Liver (tissue), 9 donors: ENCODE data around the gene MYMK. TPM values are rescaled to one million over a fixed set of nuclear protein-coding genes. Genes with fewer than 3 reads are reported as not detected.

Experiments used
- DNase-seq: peaks from one replicate; pipeline ENCODE4 v3.0.0-alpha.2; 2017; ENCODE audit warnings: low spot score
- H3K27ac ChIP-seq, 2 donors: one replicate each; pipeline ENCODE4 v1.7.0; 2013; ENCODE audit warnings: inconsistent platforms in 2 of 2, low read length in 2 of 2, control low read depth in 1 of 2, low read depth in 1 of 2, mild to moderate bottlenecking in 1 of 2
- H3K27me3 ChIP-seq, 4 donors: one replicate each; pipeline versions ENCODE4 v1.6.1 to v1.7.0; 2013; ENCODE audit warnings: low read length in 3 of 4, inconsistent platforms in 1 of 4, mild to moderate bottlenecking in 1 of 4, moderate library complexity in 1 of 4; ENCODE audit not compliant: control insufficient read depth in 4 of 4, insufficient read depth in 4 of 4
- H3K36me3 ChIP-seq, 4 donors: one replicate each; pipeline versions ENCODE4 v1.6.1 to v1.7.0; 2013; ENCODE audit warnings: low read length in 3 of 4, mild to moderate bottlenecking in 3 of 4, low read depth in 1 of 4, moderate library complexity in 1 of 4; ENCODE audit not compliant: control insufficient read depth in 4 of 4, insufficient read depth in 3 of 4
- H3K4me1 ChIP-seq, 4 donors: one replicate each; pipeline versions ENCODE4 v1.6.1 to v1.7.0; 2013; ENCODE audit warnings: low read length in 3 of 4, mild to moderate bottlenecking in 3 of 4, moderate library complexity in 1 of 4; ENCODE audit not compliant: control insufficient read depth in 4 of 4, insufficient read depth in 4 of 4
- H3K4me3 ChIP-seq, 3 donors: one replicate each; pipeline versions ENCODE4 v1.6.1 to v1.7.0; 2013; ENCODE audit warnings: low read length in 3 of 3, control low read depth in 1 of 3, low read depth in 1 of 3, mild to moderate bottlenecking in 1 of 3
- H3K9ac ChIP-seq, 2 donors: one replicate each; pipeline ENCODE4 v1.7.0; 2013; ENCODE audit warnings: low read length in 2 of 2, mild to moderate bottlenecking in 2 of 2, moderate library complexity in 2 of 2, control low read depth in 1 of 2, low read depth in 1 of 2
- H3K9me3 ChIP-seq, 4 donors: one replicate each; pipeline versions ENCODE4 v1.6.1 to v1.7.0; 2013; ENCODE audit warnings: low read length in 3 of 4; ENCODE audit not compliant: control insufficient read depth in 4 of 4
- EGR1 ChIP-seq, 2 donors: IDR thresholded peaks; 2 replicates each; pipeline ENCODE4 v1.6.1; 2016 to 2018; ENCODE audit warnings: antibody characterized with exemption in 2 of 2, low read depth in 2 of 2
- FOXA1 ChIP-seq: IDR thresholded peaks from 2 replicates; pipeline ENCODE4 v1.6.1; 2016; ENCODE audit warnings: antibody characterized with exemption
- FOXA2 ChIP-seq: IDR thresholded peaks from 2 replicates; pipeline ENCODE4 v1.6.1; 2016; ENCODE audit warnings: antibody characterized with exemption
- GABPA ChIP-seq, 2 donors: IDR thresholded peaks in 1 of 2; conservative IDR thresholded peaks in 1 of 2; 2 replicates each; pipeline ENCODE4 v1.6.1; 2016; ENCODE audit warnings: antibody characterized with exemption in 2 of 2, mild to moderate bottlenecking in 1 of 2, moderate library complexity in 1 of 2
- HNF4A ChIP-seq, 2 donors: conservative IDR thresholded peaks; 2 replicates each; pipeline ENCODE4 v1.6.1; 2016; ENCODE audit warnings: antibody characterized with exemption in 2 of 2, mild to moderate bottlenecking in 2 of 2
- HNF4G ChIP-seq: IDR thresholded peaks from 2 replicates; pipeline ENCODE4 v1.6.1; 2016; ENCODE audit warnings: antibody characterized with exemption
- JUND ChIP-seq, 2 donors: IDR thresholded peaks; 2 replicates each; pipeline ENCODE4 v1.6.1; 2016; ENCODE audit warnings: antibody characterized with exemption in 2 of 2
- NR2F2 ChIP-seq: IDR thresholded peaks from 2 replicates; pipeline ENCODE4 v1.6.1; 2016; ENCODE audit warnings: antibody characterized with exemption
- RAD21 ChIP-seq, 2 donors: IDR thresholded peaks; 2 replicates each; pipeline ENCODE4 v1.6.1; 2016; ENCODE audit warnings: antibody characterized with exemption in 2 of 2, mild to moderate bottlenecking in 2 of 2
- RXRA ChIP-seq, 2 donors: IDR thresholded peaks; 2 replicates each; pipeline ENCODE4 v1.6.1; 2017 to 2018; ENCODE audit warnings: antibody characterized with exemption in 2 of 2, mild to moderate bottlenecking in 1 of 2
- SP1 ChIP-seq: IDR thresholded peaks from 2 replicates; pipeline ENCODE4 v1.6.1; 2018; ENCODE audit warnings: antibody characterized with exemption, mild to moderate bottlenecking
- TAF1 ChIP-seq: conservative IDR thresholded peaks from 2 replicates; pipeline ENCODE4 v1.6.1; 2016; ENCODE audit warnings: antibody characterized with exemption, mild to moderate bottlenecking
- YY1 ChIP-seq: IDR thresholded peaks from 2 replicates; pipeline ENCODE4 v1.6.1; 2016; ENCODE audit warnings: antibody characterized with exemption, mild to moderate bottlenecking
- WGBS: extraction: QIAGEN DNeasy Blood & Tissue Kit; methylation state at CpG from one replicate; pipeline ENCODE4 v1.1.7; 2013; 5-methylcytosine and 5-hydroxymethylcytosine counted together
- polyA plus RNA-seq, 2 donors: library from polyadenylated mRNA; stranded (reverse) in 1 of 2; unstranded in 1 of 2; fragments of 200-250 nt in 1 of 2; fragments of >200 nt in 1 of 2; fragmentation: Nextera tagmentation in 1 of 2; extraction: Ambion mirVana in 1 of 2; gene quantifications; one replicate each; pipeline versions ENCODE4 v1.2.1 to v1.2.3, GENCODE V29; 2013 to 2015
- total RNA-seq, 2 donors: library from RNA; depleted of rRNA; stranded (reverse); fragments of >200 nt; gene quantifications; one replicate each; pipeline ENCODE4 v1.2.3, GENCODE V29; 2014
- TF ChIP-seq, protein P1 (sequence below): IDR thresholded peaks from 2 replicates; pipeline ENCODE4 v1.6.1; 2016; ENCODE audit warnings: antibody characterized with exemption
- TF ChIP-seq, protein P2 (sequence below): IDR thresholded peaks from 2 replicates; pipeline ENCODE4 v1.6.1; 2016; ENCODE audit warnings: antibody characterized with exemption
- TF ChIP-seq, protein P3 (sequence below): fragments of 150-350 bp; IDR thresholded peaks from 2 replicates; pipeline ENCODE4 v1.5.1; 2017; ENCODE audit warnings: improper control_type of control experiment, low read depth, low read length; ENCODE audit not compliant: missing input control
- TF ChIP-seq, protein P4 (sequence below): IDR thresholded peaks from 2 replicates; pipeline ENCODE4 v1.6.1; 2016; ENCODE audit warnings: antibody characterized with exemption
- TF ChIP-seq, protein P5 (sequence below): IDR thresholded peaks from 2 replicates; pipeline ENCODE4 v1.6.1; 2016; ENCODE audit warnings: antibody characterized with exemption, mild to moderate bottlenecking
- donor health status: healthy.
- donor health status: healthy.
- donor health status: healthy.
- donor health status: healthy.
- donor health status: healthy.

MYMK gene
- total and polyA plus RNA-seq, 4 donors = not detected

DNA sequence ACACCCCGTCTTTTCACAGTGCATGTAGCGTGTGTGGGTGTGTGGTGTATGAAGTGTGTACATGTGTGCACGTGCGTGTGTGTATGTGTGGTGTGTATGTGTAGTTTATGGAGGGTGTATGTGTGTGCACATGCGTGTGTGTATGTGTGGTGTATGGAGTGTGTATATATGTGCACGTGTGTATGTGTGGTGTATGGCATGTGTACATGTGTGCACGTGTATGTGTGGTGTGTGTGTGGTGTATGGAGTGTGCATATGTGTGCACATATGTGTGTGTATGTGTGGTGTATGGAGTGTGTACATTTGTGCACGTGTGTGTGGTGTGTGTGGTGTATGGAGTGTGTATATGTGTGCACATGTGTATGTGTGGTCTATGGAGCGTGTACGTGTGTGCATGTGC, 13.2 kb downstream of the MYMK start:
- Histone ChIP-seq H3K9me3 (no peaks in the 10 kb centered on the region), H3K4me1 (peaks cover 14 to 28% (median 20%) of the 10 kb centered on the region in 4 donors), H3K4me3 (no peak overlapping the region), H3K27me3 (no peaks in the 10 kb centered on the region), H3K36me3 (no peaks in the 10 kb centered on the region), H3K27ac (no peak overlapping the region), H3K9ac (no peak overlapping the region)
- no peak for DNase-seq
- TF ChIP-seq, protein P1, sequence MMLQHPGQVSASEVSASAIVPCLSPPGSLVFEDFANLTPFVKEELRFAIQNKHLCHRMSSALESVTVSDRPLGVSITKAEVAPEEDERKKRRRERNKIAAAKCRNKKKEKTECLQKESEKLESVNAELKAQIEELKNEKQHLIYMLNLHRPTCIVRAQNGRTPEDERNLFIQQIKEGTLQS = no peak
- no peak for TF ChIP-seq FOXA2
- TF ChIP-seq, protein P2, sequence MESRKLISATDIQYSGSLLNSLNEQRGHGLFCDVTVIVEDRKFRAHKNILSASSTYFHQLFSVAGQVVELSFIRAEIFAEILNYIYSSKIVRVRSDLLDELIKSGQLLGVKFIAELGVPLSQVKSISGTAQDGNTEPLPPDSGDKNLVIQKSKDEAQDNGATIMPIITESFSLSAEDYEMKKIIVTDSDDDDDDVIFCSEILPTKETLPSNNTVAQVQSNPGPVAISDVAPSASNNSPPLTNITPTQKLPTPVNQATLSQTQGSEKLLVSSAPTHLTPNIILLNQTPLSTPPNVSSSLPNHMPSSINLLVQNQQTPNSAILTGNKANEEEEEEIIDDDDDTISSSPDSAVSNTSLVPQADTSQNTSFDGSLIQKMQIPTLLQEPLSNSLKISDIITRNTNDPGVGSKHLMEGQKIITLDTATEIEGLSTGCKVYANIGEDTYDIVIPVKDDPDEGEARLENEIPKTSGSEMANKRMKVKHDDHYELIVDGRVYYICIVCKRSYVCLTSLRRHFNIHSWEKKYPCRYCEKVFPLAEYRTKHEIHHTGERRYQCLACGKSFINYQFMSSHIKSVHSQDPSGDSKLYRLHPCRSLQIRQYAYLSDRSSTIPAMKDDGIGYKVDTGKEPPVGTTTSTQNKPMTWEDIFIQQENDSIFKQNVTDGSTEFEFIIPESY = no peak
- TF ChIP-seq YY1 = no peak
- TF ChIP-seq EGR1 (IDR thresholded peaks at IDR 0.05; ENCODE audit: low read depth in 2 of 2) = no peak
- TF ChIP-seq NR2F2 = no peak
- no peak for TF ChIP-seq TAF1
- TF ChIP-seq, protein P3, sequence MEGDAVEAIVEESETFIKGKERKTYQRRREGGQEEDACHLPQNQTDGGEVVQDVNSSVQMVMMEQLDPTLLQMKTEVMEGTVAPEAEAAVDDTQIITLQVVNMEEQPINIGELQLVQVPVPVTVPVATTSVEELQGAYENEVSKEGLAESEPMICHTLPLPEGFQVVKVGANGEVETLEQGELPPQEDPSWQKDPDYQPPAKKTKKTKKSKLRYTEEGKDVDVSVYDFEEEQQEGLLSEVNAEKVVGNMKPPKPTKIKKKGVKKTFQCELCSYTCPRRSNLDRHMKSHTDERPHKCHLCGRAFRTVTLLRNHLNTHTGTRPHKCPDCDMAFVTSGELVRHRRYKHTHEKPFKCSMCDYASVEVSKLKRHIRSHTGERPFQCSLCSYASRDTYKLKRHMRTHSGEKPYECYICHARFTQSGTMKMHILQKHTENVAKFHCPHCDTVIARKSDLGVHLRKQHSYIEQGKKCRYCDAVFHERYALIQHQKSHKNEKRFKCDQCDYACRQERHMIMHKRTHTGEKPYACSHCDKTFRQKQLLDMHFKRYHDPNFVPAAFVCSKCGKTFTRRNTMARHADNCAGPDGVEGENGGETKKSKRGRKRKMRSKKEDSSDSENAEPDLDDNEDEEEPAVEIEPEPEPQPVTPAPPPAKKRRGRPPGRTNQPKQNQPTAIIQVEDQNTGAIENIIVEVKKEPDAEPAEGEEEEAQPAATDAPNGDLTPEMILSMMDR = no peak
- TF ChIP-seq HNF4G = no peak
- no peak for TF ChIP-seq SP1
- TF ChIP-seq, protein P4, sequence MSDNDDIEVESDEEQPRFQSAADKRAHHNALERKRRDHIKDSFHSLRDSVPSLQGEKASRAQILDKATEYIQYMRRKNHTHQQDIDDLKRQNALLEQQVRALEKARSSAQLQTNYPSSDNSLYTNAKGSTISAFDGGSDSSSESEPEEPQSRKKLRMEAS = no peak
- TF ChIP-seq HNF4A (conservative IDR thresholded peaks at IDR 0.05) = no peak
- TF ChIP-seq, protein P5, sequence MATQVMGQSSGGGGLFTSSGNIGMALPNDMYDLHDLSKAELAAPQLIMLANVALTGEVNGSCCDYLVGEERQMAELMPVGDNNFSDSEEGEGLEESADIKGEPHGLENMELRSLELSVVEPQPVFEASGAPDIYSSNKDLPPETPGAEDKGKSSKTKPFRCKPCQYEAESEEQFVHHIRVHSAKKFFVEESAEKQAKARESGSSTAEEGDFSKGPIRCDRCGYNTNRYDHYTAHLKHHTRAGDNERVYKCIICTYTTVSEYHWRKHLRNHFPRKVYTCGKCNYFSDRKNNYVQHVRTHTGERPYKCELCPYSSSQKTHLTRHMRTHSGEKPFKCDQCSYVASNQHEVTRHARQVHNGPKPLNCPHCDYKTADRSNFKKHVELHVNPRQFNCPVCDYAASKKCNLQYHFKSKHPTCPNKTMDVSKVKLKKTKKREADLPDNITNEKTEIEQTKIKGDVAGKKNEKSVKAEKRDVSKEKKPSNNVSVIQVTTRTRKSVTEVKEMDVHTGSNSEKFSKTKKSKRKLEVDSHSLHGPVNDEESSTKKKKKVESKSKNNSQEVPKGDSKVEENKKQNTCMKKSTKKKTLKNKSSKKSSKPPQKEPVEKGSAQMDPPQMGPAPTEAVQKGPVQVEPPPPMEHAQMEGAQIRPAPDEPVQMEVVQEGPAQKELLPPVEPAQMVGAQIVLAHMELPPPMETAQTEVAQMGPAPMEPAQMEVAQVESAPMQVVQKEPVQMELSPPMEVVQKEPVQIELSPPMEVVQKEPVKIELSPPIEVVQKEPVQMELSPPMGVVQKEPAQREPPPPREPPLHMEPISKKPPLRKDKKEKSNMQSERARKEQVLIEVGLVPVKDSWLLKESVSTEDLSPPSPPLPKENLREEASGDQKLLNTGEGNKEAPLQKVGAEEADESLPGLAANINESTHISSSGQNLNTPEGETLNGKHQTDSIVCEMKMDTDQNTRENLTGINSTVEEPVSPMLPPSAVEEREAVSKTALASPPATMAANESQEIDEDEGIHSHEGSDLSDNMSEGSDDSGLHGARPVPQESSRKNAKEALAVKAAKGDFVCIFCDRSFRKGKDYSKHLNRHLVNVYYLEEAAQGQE = no peak
- TF ChIP-seq GABPA (IDR thresholded peaks at IDR 0.05 in 1 of 2, conservative IDR thresholded peaks at IDR 0.05 in 1 of 2) = no peak
- no peak for TF ChIP-seq FOXA1
- no peak for TF ChIP-seq JUND (IDR thresholded peaks at IDR 0.05)
- TF ChIP-seq RAD21 (IDR thresholded peaks at IDR 0.05) = no peak
- TF ChIP-seq RXRA (IDR thresholded peaks at IDR 0.05) = no peak
- WGBS = 95% methylated on average over 10 of the region's 10 CpGs
